GM19463 (cell line): Measurements from ENCODE around the gene RGS12.

Source experiments
- ATAC-seq: cut with Tn5 transposase; IDR thresholded peaks from one replicate; pipeline ENCODE4 v1.9.1; 2021; ENCODE audit warnings: mild to moderate bottlenecking, moderate library complexity; ENCODE audit not compliant: unreplicated experiment

RGS12 gene

DNA sequence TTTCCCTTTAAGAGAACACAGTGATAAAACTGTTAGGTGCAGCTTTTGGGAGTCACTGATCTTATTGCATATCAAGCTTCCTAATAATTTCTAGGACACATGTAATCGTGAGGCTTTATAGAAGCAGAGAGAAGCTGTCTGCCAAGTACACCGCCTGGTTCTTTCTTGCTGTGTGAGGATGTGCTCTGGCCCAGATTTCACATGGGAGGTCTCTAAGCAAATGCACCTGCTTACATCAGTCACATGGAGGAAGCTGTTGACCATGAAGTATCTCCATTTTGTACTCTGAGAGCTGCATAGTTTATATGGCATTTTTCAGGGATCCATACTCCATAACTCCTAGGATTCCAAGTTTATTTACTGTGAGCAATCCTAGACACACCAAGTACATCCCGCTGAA, 37.1 kb downstream of the RGS12 start:
- no peak for ATAC-seq

DNA sequence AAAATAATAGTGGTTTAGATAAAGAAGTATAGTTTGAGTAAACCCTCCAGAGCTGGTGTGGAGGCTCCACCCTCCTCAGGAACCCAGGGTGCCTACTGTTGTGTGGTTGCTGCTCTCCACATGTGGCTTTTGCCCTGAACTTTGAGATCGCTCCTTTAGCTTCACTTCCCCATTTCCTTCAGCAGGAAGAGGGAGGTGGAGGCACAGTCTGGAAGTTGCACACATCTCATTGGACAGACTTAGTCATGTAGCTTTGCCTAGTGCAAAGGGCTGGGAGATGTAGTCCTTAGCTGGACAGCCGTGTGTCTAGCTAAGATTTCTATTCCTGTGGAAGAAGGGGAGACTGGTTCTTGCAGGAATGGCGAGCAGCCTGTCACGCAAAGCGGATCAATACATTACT, 37.9 kb downstream of the RGS12 start:
- no peak for ATAC-seq

DNA sequence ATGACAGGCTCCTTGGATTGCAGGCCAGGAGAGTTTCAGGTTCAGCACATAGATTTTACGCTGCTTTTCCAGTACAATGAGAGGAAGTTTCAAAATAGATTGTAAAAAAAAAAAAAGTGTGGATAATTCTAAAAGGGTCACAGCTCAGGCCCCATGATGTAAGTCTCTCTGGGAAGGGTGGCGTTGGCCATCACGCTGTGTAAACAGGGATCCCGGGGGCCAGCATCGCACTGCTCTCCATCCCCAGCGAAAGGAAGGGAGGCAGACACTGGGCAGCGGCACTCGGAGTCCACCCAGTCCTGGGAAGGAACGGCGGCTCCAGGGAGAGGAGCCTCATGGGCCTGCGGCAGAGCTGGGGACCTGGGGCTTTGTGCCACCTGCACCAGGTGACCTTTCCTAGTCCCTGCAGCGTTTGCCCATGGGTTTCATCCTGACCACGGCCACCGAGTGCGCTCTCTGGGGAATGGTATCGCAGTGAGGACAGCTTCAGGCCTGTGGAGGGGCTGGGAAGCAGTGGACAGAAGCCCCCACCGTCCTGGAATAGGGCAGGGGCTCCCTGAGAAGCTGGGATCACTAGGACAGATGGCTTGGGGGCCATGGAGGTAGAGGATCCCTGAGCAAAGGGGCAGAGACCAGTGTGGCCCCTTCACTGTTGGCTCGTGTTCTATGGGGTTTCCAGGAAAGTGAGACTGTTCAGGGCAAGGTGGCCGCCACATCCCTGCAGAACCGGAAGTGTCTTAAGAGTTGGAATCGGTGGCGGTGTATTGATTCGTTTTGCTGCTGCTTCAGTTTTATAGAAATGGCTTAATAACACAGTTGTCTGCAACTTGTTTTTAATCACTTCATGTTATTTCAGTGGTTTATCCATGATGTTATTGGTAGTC, 38.9 kb downstream of the RGS12 start:
- ATAC-seq, result no peak

DNA sequence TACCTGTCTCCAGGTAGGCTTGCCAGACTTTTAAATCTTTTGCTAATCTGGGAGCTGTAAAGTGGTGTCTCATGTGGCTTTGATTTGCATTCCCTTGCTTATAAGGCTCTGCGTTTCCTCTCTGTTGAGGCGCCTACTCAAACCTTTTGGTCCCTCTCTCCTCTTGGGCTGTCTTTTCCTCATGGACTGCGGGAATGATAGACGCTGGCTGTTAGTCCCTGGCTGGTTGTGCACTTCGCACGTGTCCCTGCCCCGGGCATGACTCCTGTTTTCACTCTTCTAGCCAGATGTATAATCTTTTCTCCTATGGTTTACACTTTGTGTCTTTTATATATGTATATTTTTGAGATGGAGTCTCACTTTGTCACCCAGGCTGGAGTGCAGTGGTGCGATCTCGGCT, 39.7 kb downstream of the RGS12 start:
- no peak for ATAC-seq

DNA sequence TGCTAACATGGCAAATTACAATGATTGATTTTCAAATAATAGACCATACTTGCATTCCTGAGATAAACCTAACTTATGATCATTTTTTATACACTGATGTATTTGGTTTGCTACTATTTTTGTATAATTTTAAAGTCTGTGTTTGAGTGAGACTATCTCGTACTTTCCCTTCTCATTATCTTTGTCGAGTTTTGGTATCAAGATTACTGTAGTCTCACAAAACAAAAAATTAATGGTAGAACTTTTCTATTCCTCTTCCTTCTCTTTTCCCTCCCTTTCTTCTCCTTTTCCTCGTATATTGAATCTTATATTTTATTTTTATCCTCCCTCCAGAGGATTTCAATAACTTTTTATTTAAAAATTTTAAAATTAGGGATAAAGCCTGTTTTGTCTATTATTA, 41.5 kb downstream of the RGS12 start:
- ATAC-seq, result no peak

DNA sequence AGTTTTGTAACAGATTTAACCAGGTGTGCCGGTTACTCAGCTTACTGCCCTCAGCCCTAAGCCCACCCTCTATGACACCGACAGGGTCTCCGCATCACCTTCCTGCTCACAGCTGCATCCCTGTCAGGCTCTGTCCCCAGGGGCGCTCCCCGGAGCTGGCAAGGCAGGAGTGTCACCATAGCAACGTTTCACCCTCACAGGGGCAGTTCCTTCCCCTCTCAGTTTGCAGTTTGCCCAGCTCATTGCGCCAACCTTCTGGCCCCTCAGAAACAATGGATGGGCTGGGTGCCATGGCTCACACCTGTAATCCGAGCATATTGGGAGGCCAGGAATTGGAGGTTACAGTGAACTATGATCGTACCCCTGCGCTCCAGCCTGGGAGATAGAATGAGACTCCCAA, 42.6 kb downstream of the RGS12 start:
- no peak for ATAC-seq

DNA sequence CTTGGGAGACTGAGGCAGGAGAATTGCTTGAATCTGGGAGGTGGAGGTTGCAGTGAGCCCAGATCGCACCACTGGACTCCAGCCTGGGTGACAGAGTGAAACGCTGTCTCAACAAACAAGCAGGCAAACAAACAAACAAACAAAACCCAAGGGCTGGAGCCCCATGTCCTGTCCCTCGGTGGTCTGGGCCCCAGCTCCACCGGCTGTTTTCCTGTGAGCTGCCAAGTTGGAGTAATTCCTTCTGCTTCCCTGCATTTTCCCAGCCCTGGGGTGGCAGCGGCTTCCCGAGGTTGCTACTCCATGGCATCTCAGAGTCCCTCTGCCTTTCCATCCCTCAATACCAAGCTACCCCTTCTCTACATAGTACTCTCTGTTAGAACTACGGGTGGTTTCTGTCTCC, 43.2 kb downstream of the RGS12 start:
- ATAC-seq, result no peak

DNA sequence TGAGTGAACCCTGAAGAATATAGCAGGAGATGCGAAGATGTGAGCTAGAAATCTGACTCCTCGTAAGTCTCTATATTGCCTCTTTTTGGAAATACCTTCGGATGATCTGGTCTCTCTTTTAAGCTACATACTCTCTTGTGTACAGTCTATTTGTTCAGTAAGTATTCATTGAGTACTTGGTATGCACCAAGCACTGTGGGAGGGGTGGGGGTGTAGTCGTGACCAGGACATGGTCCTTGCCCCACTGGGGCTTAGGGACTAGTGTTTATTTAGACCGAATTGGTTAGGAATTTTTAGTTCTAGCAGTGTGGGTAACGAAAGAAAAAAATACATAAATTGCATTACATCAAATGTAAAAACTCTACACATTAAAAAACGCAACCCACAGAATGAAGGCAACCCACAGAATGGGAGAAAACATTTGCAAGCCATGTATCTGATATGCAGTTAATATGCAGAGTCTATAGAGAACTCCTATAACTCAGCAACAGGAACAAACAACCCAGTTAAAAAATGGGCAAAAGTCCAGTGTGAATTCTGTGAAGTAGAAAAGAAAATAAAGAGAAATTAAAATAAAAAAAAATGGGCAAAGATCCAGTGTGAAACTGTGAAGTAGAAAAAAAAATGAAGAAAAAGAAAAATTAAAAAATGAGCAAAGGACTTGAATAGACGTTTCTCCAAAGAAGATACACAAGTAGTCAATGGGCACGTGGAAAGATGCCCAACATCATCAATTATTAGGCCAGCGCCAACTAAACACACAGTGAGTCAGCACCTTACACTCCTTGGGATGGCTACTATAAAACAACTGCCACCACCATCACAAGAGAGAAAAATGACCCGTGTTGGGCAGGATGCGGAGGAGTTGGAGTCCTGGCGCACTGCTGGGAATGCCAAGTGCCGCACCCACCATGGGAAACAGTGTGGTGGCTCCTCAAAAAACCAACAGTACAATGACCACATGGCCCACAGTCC, 43.8 kb downstream of the RGS12 start:
- no peak for ATAC-seq

DNA sequence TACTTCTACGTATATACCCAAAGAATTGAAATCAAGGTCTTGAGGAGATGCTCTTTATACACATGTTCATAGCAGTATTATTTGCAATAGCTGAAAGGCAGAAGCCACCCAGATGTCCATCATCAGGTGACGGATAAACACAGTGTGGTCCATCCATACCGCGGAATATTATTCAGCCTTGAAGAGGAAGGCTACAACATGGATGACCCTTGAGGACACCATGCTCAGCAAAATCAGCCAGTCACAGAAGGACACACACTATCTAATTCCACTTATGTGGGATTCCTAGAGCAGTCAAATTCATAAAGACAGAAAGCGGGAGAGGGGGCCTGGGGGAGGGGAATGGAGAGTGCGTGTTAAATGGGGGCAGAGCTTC, 44.5 kb downstream of the RGS12 start:
- no peak for ATAC-seq

DNA sequence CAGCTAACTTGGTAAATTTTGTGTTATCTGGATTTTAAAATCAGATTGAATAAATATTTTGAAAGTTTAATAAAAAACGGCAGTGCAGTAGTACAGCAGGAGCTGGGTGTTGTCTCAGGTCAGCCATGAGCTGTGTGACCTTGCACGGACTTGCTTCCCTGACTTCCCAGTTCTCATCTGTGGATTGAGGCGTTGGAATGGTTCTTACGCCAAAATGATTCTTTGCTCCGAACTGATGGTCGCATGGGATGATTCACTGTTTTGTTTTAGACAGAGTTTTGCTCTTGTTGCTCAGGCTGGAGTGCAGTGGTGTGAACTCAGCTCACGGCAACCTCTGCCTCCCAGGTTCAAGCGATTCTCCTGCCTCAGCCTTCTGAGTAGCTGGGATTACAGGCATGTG, 45.0 kb downstream of the RGS12 start:
- ATAC-seq, result no peak

DNA sequence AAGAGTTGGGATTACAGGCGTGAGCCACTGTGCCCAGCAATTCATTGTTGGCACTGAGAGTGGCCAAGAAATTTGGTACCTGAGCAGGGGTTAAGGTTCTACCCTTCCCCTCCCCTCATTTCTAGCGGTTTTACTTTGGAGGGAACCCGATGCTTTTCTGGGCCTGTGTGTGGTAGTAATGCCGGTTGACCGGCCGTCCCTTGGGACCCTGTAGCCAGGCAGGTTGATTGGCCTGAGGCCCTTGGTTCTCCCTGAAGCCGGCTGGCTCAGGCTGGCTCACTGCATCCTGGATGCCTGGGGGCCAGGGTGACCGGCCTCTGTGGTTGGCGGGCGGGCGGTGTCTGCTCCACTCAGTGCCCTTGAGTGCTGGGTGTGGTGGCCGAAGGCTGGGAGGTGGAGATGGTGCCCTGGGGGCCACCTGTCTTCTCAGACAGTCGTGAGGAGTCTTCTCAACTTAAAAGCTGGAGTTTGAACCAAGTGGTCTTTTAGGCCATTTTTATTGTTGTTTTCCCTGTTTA, 45.6 kb downstream of the RGS12 start:
- ATAC-seq, result no peak

DNA sequence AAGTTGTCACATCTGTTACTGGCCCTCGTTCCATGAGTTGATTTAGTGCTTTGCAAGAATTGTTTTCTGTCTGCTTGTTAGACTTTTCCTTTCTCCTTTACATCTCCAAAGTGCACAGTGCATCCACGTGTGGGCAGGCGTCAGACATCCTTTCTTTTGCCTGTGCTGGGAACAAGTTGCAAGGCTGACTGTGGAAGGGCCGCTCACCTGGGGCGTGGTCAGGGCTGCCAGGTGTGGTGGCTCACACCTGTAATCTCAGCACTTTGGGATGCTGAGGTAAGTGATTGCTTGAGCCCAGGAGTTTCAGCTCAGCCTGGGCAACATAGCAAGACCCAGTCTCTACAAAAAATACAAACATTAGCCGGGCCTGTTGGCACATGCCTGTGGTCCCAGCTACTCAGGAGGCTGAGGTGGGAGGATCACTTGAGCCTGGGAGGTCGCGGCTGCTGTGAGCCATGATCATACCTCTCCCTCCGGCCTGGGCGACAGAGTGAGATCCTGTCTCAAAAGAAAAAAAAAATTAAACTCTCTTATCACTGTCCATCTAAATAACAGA, 46.2 kb downstream of the RGS12 start:
- ATAC-seq, result no peak

DNA sequence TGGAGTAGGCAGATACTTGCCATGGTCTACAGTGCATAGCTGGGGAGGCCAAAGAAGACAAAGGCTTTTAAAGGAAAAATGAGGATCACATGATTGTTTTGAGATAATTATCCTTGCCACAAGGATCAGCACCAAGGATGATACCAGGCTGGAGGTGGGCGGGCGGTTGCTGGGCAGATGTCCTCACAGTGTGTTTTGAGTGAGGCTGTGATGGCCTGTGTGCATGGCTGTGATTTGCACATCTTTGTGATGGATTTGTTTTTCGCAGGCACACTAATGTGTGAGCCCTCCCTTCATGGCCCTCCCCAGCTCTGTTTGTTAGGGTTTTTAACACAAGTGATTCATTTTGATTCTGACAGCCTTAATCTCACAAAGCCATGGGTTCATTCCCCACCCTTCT, 46.8 kb downstream of the RGS12 start:
- ATAC-seq, result no peak

DNA sequence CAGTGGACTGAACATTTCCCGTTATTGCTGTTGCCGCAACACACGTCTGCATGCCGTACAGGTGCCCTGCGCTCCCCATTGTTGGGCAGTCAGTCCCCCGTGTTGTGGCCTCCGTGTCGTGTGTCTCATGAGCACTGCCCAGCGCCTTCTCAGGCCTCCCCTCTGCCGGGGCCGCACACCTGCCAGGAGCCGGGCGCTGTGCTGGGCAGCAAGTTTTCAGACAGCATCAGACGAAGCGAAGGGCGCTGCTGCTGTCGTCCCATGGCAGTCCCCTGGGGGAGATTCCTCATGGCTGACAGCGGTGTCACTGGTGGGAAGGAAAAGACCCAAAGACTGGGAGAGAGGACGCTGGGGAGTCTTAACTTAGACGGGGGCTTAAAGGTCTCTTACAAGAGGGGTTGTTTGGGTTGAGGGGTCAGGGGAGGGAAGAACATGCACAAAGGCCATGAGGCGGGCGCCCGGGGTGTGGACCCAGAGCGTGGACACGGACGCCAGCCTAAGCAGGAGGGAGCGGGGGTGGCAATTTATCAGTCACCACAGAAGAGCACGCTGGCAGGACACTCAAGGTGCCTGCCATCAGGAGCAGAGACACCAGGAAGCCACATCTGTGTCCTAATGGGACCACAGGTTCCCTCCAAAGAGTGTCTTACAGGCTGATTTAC, 47.3 kb downstream of the RGS12 start:
- ATAC-seq, result no peak

DNA sequence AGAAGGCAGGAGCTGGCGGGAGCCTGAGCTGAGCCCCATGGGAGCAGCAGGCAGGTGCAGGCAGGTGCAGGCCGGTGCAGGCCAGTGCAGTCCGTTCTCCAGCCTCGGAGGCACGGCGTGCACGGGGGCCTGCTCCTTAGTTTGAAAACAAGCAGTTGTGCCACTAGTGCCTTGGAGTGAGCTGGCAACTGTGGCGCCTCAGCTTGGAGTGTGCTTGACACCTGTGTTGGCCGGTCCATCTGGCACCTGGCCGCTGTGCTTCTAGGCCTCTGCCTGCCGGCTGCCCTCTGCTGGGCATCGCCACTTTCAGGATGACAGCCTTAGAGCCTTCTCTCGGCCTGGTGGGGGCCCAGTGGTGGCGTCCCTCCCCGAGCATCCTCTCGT, 47.9 kb downstream of the RGS12 start:
- no peak for ATAC-seq

DNA sequence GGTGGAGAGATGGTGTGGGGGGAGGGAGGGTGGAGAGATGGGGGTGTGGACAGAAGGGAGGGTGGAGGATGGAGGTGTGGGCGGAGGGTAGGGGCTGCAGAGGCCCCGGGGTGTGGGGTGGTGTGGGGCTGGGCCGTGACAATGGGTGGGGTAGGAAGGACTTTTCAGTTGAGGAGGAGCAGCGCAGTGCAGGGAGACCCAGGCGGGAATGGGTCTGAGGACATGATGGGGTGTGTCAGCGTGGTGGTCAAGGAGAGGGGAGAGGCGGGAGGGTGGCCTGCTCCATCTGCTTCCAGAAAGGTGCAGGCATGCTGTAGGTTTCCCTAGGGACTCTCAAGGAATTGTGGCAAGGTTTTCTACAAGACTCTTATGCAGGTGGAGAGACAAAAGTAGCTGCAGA, 48.9 kb downstream of the RGS12 start:
- ATAC-seq, result no peak

DNA sequence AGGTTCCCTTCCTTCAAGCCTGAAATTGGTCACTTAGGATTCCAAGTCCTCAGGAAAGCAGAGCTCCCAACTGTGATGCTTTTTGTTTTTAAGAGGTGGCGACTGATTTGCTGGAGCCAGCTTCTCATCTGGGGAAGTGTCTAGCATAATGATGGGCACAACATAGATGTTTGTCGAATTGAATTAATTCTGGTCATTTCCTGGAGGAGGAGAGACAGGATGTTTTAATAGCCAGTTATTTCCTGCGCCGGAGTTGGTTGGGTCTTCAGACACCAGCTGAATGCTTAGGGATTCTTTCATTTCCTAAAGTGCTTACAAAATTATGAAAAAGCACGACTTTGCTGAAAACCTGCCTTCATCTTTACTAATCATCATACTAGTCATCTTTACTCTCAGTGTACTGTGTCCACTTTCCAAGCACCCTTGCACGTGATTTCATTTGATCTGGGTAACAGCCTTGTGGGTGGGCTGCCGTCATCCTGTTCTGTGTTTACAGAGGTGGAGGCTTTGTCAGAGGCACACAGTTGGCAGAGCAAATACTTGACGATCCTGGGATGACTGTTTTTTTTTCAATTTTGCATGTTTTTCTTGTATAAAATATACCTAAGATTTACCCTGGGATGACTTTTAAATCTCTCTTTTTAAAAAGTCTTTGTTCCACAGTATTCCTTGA, 49.5 kb downstream of the RGS12 start:
- no peak for ATAC-seq
